Upper lobe of left lung (tissue), 4 donors: ENCODE data around the gene DAD1.

Experiments
- EP300 ChIP-seq, 4 donors: sonication (generic); formaldehyde crosslinking; IDR thresholded peaks; one replicate each; pipeline ENCODE4 v1.5.1; 2017; ENCODE audit warnings: antibody characterized with exemption in 4 of 4, control low read depth in 2 of 4
- POLR2A ChIP-seq, 4 donors: fragments of 450-650 bp; IDR thresholded peaks; one replicate each; pipeline ENCODE4 v1.5.1; 2016 to 2017; ENCODE audit warnings: antibody characterized with exemption in 4 of 4, mild to moderate bottlenecking in 2 of 4
- POLR2AphosphoS5 ChIP-seq, 2 donors: sonication (generic); formaldehyde crosslinking; IDR thresholded peaks; one replicate each; pipeline ENCODE4 v1.5.1; 2017; ENCODE audit warnings: antibody characterized with exemption in 2 of 2
- TF ChIP-seq, protein P1 (sequence below), 6 experiments: fragments of 450-650 bp in 4 of 6; fragments of 200-600 bp in 2 of 6; sonication (generic) in 2 of 6; IDR thresholded peaks; one replicate each; pipeline ENCODE4 v1.5.1; 2016 to 2019; ENCODE audit warnings: antibody characterized with exemption in 6 of 6

DNA sequence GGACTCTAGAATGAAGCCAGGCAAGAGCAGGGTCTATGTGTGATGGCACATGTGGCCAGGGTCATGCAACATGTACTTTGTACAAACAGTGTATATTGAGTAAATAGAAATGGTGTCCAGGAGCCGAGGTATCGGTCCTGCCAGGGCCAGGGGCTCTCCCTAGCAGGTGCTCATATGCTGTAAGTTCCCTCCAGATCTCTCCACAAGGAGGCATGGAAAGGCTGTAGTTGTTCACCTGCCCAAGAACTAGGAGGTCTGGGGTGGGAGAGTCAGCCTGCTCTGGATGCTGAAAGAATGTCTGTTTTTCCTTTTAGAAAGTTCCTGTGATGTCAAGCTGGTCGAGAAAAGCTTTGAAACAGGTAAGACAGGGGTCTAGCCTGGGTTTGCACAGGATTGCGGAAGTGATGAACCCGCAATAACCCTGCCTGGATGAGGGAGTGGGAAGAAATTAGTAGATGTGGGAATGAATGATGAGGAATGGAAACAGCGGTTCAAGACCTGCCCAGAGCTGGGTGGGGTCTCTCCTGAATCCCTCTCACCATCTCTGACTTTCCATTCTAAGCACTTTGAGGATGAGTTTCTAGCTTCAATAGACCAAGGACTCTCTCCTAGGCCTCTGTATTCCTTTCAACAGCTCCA lies 39.6 kb downstream of the DAD1 start:
- TF ChIP-seq, protein P1, sequence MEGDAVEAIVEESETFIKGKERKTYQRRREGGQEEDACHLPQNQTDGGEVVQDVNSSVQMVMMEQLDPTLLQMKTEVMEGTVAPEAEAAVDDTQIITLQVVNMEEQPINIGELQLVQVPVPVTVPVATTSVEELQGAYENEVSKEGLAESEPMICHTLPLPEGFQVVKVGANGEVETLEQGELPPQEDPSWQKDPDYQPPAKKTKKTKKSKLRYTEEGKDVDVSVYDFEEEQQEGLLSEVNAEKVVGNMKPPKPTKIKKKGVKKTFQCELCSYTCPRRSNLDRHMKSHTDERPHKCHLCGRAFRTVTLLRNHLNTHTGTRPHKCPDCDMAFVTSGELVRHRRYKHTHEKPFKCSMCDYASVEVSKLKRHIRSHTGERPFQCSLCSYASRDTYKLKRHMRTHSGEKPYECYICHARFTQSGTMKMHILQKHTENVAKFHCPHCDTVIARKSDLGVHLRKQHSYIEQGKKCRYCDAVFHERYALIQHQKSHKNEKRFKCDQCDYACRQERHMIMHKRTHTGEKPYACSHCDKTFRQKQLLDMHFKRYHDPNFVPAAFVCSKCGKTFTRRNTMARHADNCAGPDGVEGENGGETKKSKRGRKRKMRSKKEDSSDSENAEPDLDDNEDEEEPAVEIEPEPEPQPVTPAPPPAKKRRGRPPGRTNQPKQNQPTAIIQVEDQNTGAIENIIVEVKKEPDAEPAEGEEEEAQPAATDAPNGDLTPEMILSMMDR (IDR thresholded peaks at IDR 0.05), result no peak
- TF ChIP-seq POLR2AphosphoS5 (IDR thresholded peaks at IDR 0.05) (no peak), POLR2A (IDR thresholded peaks at IDR 0.05) (no peak), EP300 (IDR thresholded peaks at IDR 0.05) (no peak)
